Measurements from ENCODE around the gene TXK.

TXK gene

GRCh38 chr4:48049483-48049882 is 84.6 kb downstream of the TXK start:
- DNase-seq (ENCODE audit: low spot score): no peak

GRCh38 chr4:48047896-48048295 is 86.2 kb downstream of the TXK start:
- DNase-seq (ENCODE audit: low spot score): no peak

- no peak for DNase-seq (ENCODE audit: low spot score)
These were observed 86.6 kb downstream of the TXK start for GRCh38 chr4:48047421-48047844.

GRCh38 chr4:48046059-48046458 is 88.0 kb downstream of the TXK start:
- DNase-seq (ENCODE audit: low spot score): no peak

- no peak for DNase-seq (ENCODE audit: low spot score)
These were observed 89.8 kb downstream of the TXK start for GRCh38 chr4:48044298-48044697.

GRCh38 chr4:48043504-48043903 is 90.5 kb downstream of the TXK start:
- DNase-seq (ENCODE audit: low spot score): no peak

- DNase-seq (ENCODE audit: low spot score): no peak
These were observed 91.0 kb downstream of the TXK start for GRCh38 chr4:48042979-48043461.

- DNase-seq (ENCODE audit: low spot score): no peak
These were observed 92.4 kb downstream of the TXK start for GRCh38 chr4:48041535-48042137.

GRCh38 chr4:48039561-48039960 is 94.5 kb downstream of the TXK start:
- DNase-seq (ENCODE audit: low spot score): no peak

- no peak for DNase-seq (ENCODE audit: low spot score)
These were observed 95.4 kb downstream of the TXK start for GRCh38 chr4:48038666-48039065.

- DNase-seq (ENCODE audit: low spot score): no peak
These were observed 97.0 kb downstream of the TXK start for GRCh38 chr4:48037117-48037462.

GRCh38 chr4:48035952-48036351 is 98.1 kb downstream of the TXK start:
- no peak for DNase-seq (ENCODE audit: low spot score)

- peak; percentile 45 for DNase-seq (ENCODE audit: low spot score)
These were observed 100.1 kb downstream of the TXK start for GRCh38 chr4:48033825-48034413.

- no peak for DNase-seq (ENCODE audit: low spot score)
These were observed 100.6 kb downstream of the TXK start for GRCh38 chr4:48033412-48033811.

GRCh38 chr4:48032721-48033120 is 101.3 kb downstream of the TXK start:
- no peak for DNase-seq (ENCODE audit: low spot score)

GRCh38 chr4:48031802-48032525 is 102.1 kb downstream of the TXK start:
- DNase-seq (ENCODE audit: low spot score): no peak

GRCh38 chr4:48030470-48030869 is 103.6 kb downstream of the TXK start:
- no peak for DNase-seq (ENCODE audit: low spot score)

GRCh38 chr4:48028696-48029095 is 105.4 kb downstream of the TXK start:
- no peak for DNase-seq (ENCODE audit: low spot score)

- DNase-seq (ENCODE audit: low spot score): no peak
These were observed 106.4 kb downstream of the TXK start for GRCh38 chr4:48027653-48028052.

- DNase-seq (ENCODE audit: low spot score): no peak
These were observed 109.0 kb downstream of the TXK start for GRCh38 chr4:48025005-48025404.

GRCh38 chr4:48024522-48024921 is 109.5 kb downstream of the TXK start:
- no peak for DNase-seq (ENCODE audit: low spot score)

GRCh38 chr4:48022192-48022799 is 111.8 kb downstream of the TXK start:
- no peak for DNase-seq (ENCODE audit: low spot score)

GRCh38 chr4:48021100-48021499 is 113.0 kb downstream of the TXK start:
- DNase-seq (ENCODE audit: low spot score): no peak

Data from iPS-NIHi11 (cell line).